Measurements from ENCODE around the gene ENO3. TPM values are rescaled to one million over a fixed set of nuclear protein-coding genes. Genes with fewer than 3 reads are reported as not detected.
"Not testable (repeated sequence)": the region's sequence is repeated elsewhere in the genome, so short reads cannot be mapped to it uniquely, and the experiment has no call there.

Gene ENO3
- total RNA-seq, 6 experiments from 2014 or later, result 1.9 to 4.6 (median 3.2) TPM

- Mint-ChIP-seq H3K4me1 (ENCODE audit: low read depth) (peaks cover 3% of the 10 kb centered on the region; the same call in 1 of the 2 replicates), H3K4me3 (no peak overlapping the region), H3K9me3 (no peaks in the 10 kb centered on the region), H3K27me3 (ENCODE audit: insufficient read depth) (peaks cover 4% of the 10 kb centered on the region), H3K36me3 (ENCODE audit: low read depth) (no peaks in the 10 kb centered on the region), H3K27ac (no peak overlapping the region)
- peak; percentile 26 for DNase-seq
- no peak for TF ChIP-seq CTCF (IDR thresholded peaks at IDR 0.05)
These were observed 42.6 kb upstream of the ENO3 start for GRCh38 chr17:4908301-4908700.

DNA sequence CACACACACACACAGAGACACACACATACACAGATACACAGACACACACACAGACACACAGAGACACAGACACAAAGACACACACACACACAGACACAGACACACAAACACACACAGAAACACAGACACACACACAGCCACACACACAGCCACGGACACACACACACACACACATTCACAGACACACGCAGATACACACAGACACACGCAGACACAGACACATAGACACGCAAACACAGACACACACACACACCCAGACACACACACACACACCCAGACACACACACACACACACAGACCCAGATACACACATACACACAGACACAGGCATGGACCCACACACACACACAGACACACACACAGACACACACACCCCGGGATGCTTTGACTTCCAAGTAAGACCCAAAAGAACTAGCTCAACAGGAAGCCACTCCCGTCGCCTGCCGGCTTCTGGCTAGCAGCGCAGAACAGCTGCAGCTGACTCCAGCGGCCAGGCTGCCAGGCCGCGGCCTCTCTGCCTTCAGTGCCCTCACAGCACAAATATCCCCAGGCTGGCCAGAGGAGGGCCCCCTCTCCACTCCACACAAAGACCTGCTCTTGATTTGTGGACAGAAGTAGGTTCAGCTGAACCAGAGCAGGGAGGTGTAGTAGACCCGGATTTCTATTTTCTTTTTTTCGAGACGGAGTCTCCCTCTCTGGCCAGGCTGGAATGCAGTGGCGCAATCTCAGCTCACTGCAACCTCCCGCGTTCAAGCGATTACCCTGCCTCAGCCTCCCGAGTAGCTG is 42.0 kb upstream of the ENO3 start:
- Mint-ChIP-seq H3K9me3 (no peaks in the 10 kb centered on the region), H3K36me3 (ENCODE audit: low read depth) (no peaks in the 10 kb centered on the region), H3K4me3 (no peak overlapping the region), H3K4me1 (ENCODE audit: low read depth) (no peaks in the 10 kb centered on the region), H3K27ac (no peak overlapping the region), H3K27me3 (ENCODE audit: insufficient read depth) (peaks cover 4% of the 10 kb centered on the region)
- peak; percentile 90 for DNase-seq
- TF ChIP-seq CTCF (IDR thresholded peaks at IDR 0.05), result peak; percentile 87

DNA sequence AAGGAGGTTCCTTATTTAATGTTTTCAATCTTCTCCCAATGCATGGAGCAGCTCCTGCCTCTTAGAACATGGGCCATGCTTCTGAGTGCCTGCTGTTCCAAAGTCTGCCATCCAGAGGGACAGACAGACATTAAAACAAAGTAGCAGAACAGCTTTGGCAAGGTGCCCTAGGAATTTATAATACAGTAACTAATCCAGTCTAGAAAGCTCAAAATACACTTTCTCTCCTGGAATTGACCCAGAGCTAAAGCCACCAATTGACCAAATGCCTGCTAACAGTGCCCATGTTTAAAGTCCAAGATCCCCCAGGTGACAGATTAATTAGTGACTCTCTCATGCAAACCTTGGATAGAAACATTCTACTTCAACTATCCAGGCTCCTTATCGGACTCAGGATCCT is 36.9 kb upstream of the ENO3 start:
- H3K4me3 Mint-ChIP-seq, result no peak overlapping the region

DNA sequence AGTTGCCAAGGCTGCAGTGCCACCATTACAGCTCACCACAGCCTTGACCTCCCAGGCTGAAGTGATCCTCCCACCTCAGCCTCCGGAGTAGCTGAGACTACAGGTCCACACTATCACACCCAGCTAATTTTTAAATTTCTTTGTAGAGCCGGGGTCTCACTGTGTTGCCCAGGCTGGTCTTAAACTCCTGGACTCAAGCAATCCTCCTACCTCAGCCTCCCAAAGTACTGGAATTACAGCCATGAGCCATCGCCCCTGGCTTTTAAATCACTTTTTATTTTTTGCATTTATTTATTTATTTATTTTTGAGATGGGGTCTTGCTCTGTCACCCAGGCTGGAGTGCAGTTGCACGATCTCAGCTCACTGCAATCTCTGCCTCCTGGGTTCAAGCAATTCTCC is 36.4 kb upstream of the ENO3 start:
- not testable (repeated sequence) for H3K4me1 Mint-ChIP-seq (ENCODE audit: low read depth); H3K27me3 Mint-ChIP-seq (ENCODE audit: insufficient read depth); H3K27ac Mint-ChIP-seq; H3K36me3 Mint-ChIP-seq (ENCODE audit: low read depth); H3K4me3 Mint-ChIP-seq; H3K9me3 Mint-ChIP-seq; DNase-seq

More for the DNA sequence above, 36.9 kb upstream of the ENO3 start:
- no peaks in the 10 kb centered on the region for H3K9me3 Mint-ChIP-seq
- no peaks in the 10 kb centered on the region; the same call in 1 of the 2 replicates for H3K27me3 Mint-ChIP-seq (ENCODE audit: insufficient read depth)
- peak; percentile 16 for DNase-seq
- no peak for TF ChIP-seq CTCF (IDR thresholded peaks at IDR 0.05)
- H3K4me1 Mint-ChIP-seq (ENCODE audit: low read depth), result no peaks in the 10 kb centered on the region
- H3K27ac Mint-ChIP-seq, result no peak overlapping the region
- no peaks in the 10 kb centered on the region for H3K36me3 Mint-ChIP-seq (ENCODE audit: low read depth)

DNA sequence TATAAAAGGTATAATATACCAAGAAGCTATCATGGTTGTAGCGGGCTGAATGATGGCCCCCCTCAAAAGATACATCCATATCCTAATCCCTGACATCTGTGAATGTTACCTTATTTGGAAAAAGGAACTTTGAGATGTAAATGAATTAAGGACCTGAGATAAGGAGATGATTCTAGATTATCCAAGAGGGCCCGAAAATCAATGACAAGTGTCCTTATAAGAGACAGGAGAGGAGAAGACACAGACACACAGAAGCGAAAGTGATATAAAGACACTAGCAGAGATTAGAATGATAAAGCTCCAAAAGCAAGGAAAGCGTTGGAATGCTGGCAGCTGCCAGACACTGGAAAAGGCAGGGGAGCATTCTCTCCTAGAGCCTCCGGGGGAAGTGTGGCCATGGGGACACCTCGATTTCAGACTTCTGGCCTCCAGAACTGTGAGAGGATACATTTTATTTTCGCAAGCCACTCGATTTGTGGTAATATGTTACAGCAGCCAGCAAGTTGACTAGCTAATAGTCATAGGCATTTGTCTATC is 31.3 kb upstream of the ENO3 start:
- peaks cover 1% of the 10 kb centered on the region; the same call in 1 of the 2 replicates for H3K27me3 Mint-ChIP-seq (ENCODE audit: insufficient read depth)
- no peaks in the 10 kb centered on the region for H3K9me3 Mint-ChIP-seq
- TF ChIP-seq CTCF (IDR thresholded peaks at IDR 0.05), result no peak
- DNase-seq, result no peak
- H3K4me3 Mint-ChIP-seq, result peak overlapping the region; percentile 33
- peaks cover 10% of the 10 kb centered on the region for H3K4me1 Mint-ChIP-seq (ENCODE audit: low read depth)
- H3K36me3 Mint-ChIP-seq (ENCODE audit: low read depth), result no peaks in the 10 kb centered on the region
- no peak overlapping the region for H3K27ac Mint-ChIP-seq

GRCh38 chr17:4920351-4921048 is 30.4 kb upstream of the ENO3 start:
- TF ChIP-seq CTCF (IDR thresholded peaks at IDR 0.05), result no peak
- Mint-ChIP-seq H3K4me3 (no peak overlapping the region), H3K27me3 (ENCODE audit: insufficient read depth) (peaks cover 1% of the 10 kb centered on the region; the same call in 1 of the 2 replicates), H3K4me1 (ENCODE audit: low read depth) (peaks cover 10% of the 10 kb centered on the region), H3K27ac (no peak overlapping the region), H3K36me3 (ENCODE audit: low read depth) (no peaks in the 10 kb centered on the region), H3K9me3 (no peaks in the 10 kb centered on the region)
- DNase-seq, result no peak

All from HFFc6 (cell line).